CD14-positive monocyte (primary cell): ENCODE results near the gene TM2D1. TPM values are rescaled to one million over a fixed set of nuclear protein-coding genes. Genes with fewer than 3 reads are reported as not detected.

Source experiments
- DNase-seq, 3 donors: peaks; one replicate each; pipeline ENCODE4 v3.0.0-alpha.2; 2011 to 2022
- H2AFZ ChIP-seq: 2 replicates; pipeline ENCODE4 v1.6.0; 2012; ENCODE audit warnings: mild to moderate bottlenecking, low read depth, low read length, inconsistent platforms; ENCODE audit not compliant: insufficient read depth, poor library complexity, severe bottlenecking
- H3K27ac ChIP-seq, 2 donors: 1 replicate in 1 of 2; 2 replicates in 1 of 2; pipeline ENCODE4 v1.5.1; 2012 to 2013; ENCODE audit warnings: low read length in 2 of 2, control low read depth in 1 of 2, inconsistent platforms in 1 of 2, low read depth in 1 of 2, mild to moderate bottlenecking in 1 of 2
- H3K27me3 ChIP-seq, 2 donors: one replicate each; pipeline versions ENCODE4 v1.6.0 to v1.6.1; 2011 to 2013; ENCODE audit warnings: low read length in 2 of 2; ENCODE audit not compliant: control insufficient read depth in 2 of 2, insufficient read depth in 2 of 2
- H3K36me3 ChIP-seq, 2 donors: replicated peaks in 1 of 2; 1 replicate in 1 of 2; 2 replicates in 1 of 2; pipeline versions ENCODE4 v1.5.1 to v1.6.1; 2012 to 2013; ENCODE audit warnings: low read length in 2 of 2, control low read depth in 1 of 2, inconsistent platforms in 1 of 2, mild to moderate bottlenecking in 1 of 2; ENCODE audit not compliant: insufficient read depth in 2 of 2, control insufficient read depth in 1 of 2
- H3K4me1 ChIP-seq, 2 donors: 1 replicate in 1 of 2; 2 replicates in 1 of 2; pipeline versions ENCODE4 v1.5.1 to v1.6.1; 2012 to 2013; ENCODE audit warnings: low read length in 2 of 2, control low read depth in 1 of 2, inconsistent platforms in 1 of 2, mild to moderate bottlenecking in 1 of 2, moderate library complexity in 1 of 2; ENCODE audit not compliant: insufficient read depth in 2 of 2, control insufficient read depth in 1 of 2
- H3K4me2 ChIP-seq: replicated peaks from 2 replicates; pipeline ENCODE3; 2012; ENCODE audit warnings: low read length, moderate library complexity, mild to moderate bottlenecking; ENCODE audit not compliant: poor library complexity, severe bottlenecking; ENCODE audit errors: extremely low read depth
- H3K4me3 ChIP-seq, 3 experiments: fragments of 200-600 bp in 1 of 3; sonication (generic) in 1 of 3; replicated peaks in 1 of 3; 1 replicate in 2 of 3; 2 replicates in 1 of 3; pipeline ENCODE4 v1.5.1; 2011 to 2013; ENCODE audit warnings: low read length in 3 of 3, mild to moderate bottlenecking in 3 of 3, control low read depth in 2 of 3, low read depth in 2 of 3, inconsistent platforms in 1 of 3, moderate library complexity in 1 of 3
- H3K79me2 ChIP-seq: 2 replicates; pipeline ENCODE4 v1.6.0; 2012; ENCODE audit warnings: mild to moderate bottlenecking, control low read depth, inconsistent platforms, low read length, moderate library complexity; ENCODE audit not compliant: insufficient read depth
- H3K9ac ChIP-seq: 2 replicates; pipeline ENCODE4 v1.6.0; 2017; ENCODE audit warnings: low read length, mild to moderate bottlenecking; ENCODE audit not compliant: insufficient read depth, poor library complexity, severe bottlenecking
- H3K9me3 ChIP-seq, 2 donors: replicated peaks in 1 of 2; 1 replicate in 1 of 2; 2 replicates in 1 of 2; pipeline versions ENCODE4 v1.5.1 to v1.6.1; 2012 to 2013; ENCODE audit warnings: low read length in 2 of 2, control low read depth in 1 of 2; ENCODE audit not compliant: control insufficient read depth in 1 of 2, insufficient read depth in 1 of 2
- H4K20me1 ChIP-seq: 2 replicates; pipeline ENCODE4 v1.6.0; 2012; ENCODE audit warnings: mild to moderate bottlenecking, low read length, control low read depth, moderate library complexity; ENCODE audit not compliant: insufficient read depth
- H3K27ac Mint-ChIP-seq, 7 donors: one replicate each; pipeline ENCODE4 v1.8.0; 2020; ENCODE audit warnings: mild to moderate bottlenecking in 7 of 7, mixed read lengths in 7 of 7, moderate library complexity in 6 of 7, inconsistent platforms in 2 of 7
- H3K27me3 Mint-ChIP-seq, 3 donors: one replicate each; pipeline ENCODE4 v1.8.0; 2021 to 2022; ENCODE audit warnings: low read depth in 3 of 3, mild to moderate bottlenecking in 3 of 3, mixed read lengths in 3 of 3, moderate library complexity in 3 of 3, inconsistent platforms in 1 of 3
- H3K36me3 Mint-ChIP-seq, 2 donors: one replicate each; pipeline ENCODE4 v1.8.0; 2020; ENCODE audit warnings: mixed read lengths in 2 of 2, inconsistent platforms in 1 of 2, mild to moderate bottlenecking in 1 of 2
- H3K4me1 Mint-ChIP-seq: one replicate; pipeline ENCODE4 v1.8.0; 2020; ENCODE audit warnings: mild to moderate bottlenecking, mixed read lengths
- H3K4me3 Mint-ChIP-seq, 2 donors: one replicate each; pipeline ENCODE4 v1.8.0; 2020; ENCODE audit warnings: mild to moderate bottlenecking in 2 of 2, mixed read lengths in 2 of 2, moderate library complexity in 1 of 2
- H3K9me3 Mint-ChIP-seq, 7 donors: one replicate each; pipeline ENCODE4 v1.8.0; 2020 to 2022; ENCODE audit warnings: mixed read lengths in 7 of 7, mild to moderate bottlenecking in 6 of 7, moderate library complexity in 6 of 7, inconsistent platforms in 2 of 7
- CTCF ChIP-seq: fragments of 200-600 bp; IDR thresholded peaks from one replicate; pipeline ENCODE4 v1.8.0; 2022; ENCODE audit warnings: antibody characterized with exemption, mild to moderate bottlenecking
- WGBS: methylation state at CpG from one replicate; pipeline ENCODE4 v1.1.5; 2013; ENCODE audit warnings: missing lambda C conversion rate; ENCODE audit not compliant: insufficient coverage; 5-methylcytosine and 5-hydroxymethylcytosine counted together
- intact Hi-C, 2 donors: fragments of 100-400 bp; cut with micrococcal nuclease; formaldehyde crosslinking; loops; one replicate each; pipeline versions ENCODE4 v1.15.0 to v1.15.1; 2023
- polyA plus RNA-seq, 3 donors: library from polyadenylated mRNA; depleted of rRNA in 1 of 3; unstranded in 2 of 3; stranded (reverse) in 1 of 3; fragments of 300-500 nt in 2 of 3; fragments of >200 nt in 1 of 3; fragmentation: Illumina TruSeq in 2 of 3; gene quantifications; 1 replicate in 2 of 3; 2 replicates in 1 of 3; pipeline ENCODE4 v1.2.3, GENCODE V29; 2012 to 2021

The TM2D1 gene
- polyA plus RNA-seq, 3 donors, result 32.6 to 46.6 (median 41.8) TPM

- Histone ChIP-seq H3K36me3 (no peaks in the 10 kb centered on the region), H3K4me2 (no peak overlapping the region), H3K4me3 (no peak overlapping the region), H3K27me3 (no peaks in the 10 kb centered on the region), H2AFZ (no peak overlapping the region), H3K27ac (no peak overlapping the region), H3K9ac (no peak overlapping the region), H3K79me2 (no peaks in the 10 kb centered on the region), H4K20me1 (no peaks in the 10 kb centered on the region), H3K4me1 (peaks cover 0 to 5% of the 10 kb centered on the region in 2 donors), H3K9me3 (no peaks in the 10 kb centered on the region)
- H3K4me1 Mint-ChIP-seq, result peaks cover 22% of the 10 kb centered on the region
- peaks cover 0 to 2% (median 1%) of the 10 kb centered on the region in 3 donors for H3K27me3 Mint-ChIP-seq
- DNase-seq, result no peak
- TF ChIP-seq CTCF, result no peak
- no peak overlapping the region for H3K27ac Mint-ChIP-seq
- peaks cover 0 to 10% (median 3%) of the 10 kb centered on the region in 7 donors for H3K9me3 Mint-ChIP-seq
- no CpG with 5 or more reads among the region's 2 CpGs for WGBS
- no peak overlapping the region for H3K4me3 Mint-ChIP-seq
- intact Hi-C loops, result no loop called here
- no peaks in the 10 kb centered on the region for H3K36me3 Mint-ChIP-seq
Measured at GRCh38 chr1:61659061-61659460, 65.9 kb downstream of the TM2D1 start.

- no peak overlapping the region for H3K4me2 ChIP-seq
- WGBS, result no CpG with 5 or more reads among the region's 3 CpGs
- H3K27me3 ChIP-seq, result no peaks in the 10 kb centered on the region
- H3K36me3 Mint-ChIP-seq, result no peaks in the 10 kb centered on the region
- no peak overlapping the region for H3K4me3 ChIP-seq
- H3K4me1 ChIP-seq, result peaks cover 0 to 5% of the 10 kb centered on the region in 2 donors
- H3K9me3 ChIP-seq, result no peaks in the 10 kb centered on the region
- H3K9me3 Mint-ChIP-seq, result peaks cover 0 to 10% (median 2%) of the 10 kb centered on the region in 7 donors
- H3K36me3 ChIP-seq, result no peaks in the 10 kb centered on the region
- intact Hi-C loops, result no loop called here
- no peak overlapping the region for H2AFZ ChIP-seq
- H3K27ac ChIP-seq, result no peak overlapping the region
- peaks cover 0 to 1% (median 0%) of the 10 kb centered on the region in 3 donors for H3K27me3 Mint-ChIP-seq
- H3K4me1 Mint-ChIP-seq, result peaks cover 21% of the 10 kb centered on the region
- H3K9ac ChIP-seq, result no peak overlapping the region
- H3K79me2 ChIP-seq, result no peaks in the 10 kb centered on the region
- no peaks in the 10 kb centered on the region for H4K20me1 ChIP-seq
- no peak for DNase-seq
- H3K27ac Mint-ChIP-seq, result peak overlapping the region in 1 of 7 donors; percentile 57
- H3K4me3 Mint-ChIP-seq, result no peak overlapping the region
- no peak for TF ChIP-seq CTCF
Measured at GRCh38 chr1:61655453-61655852, 69.5 kb downstream of the TM2D1 start.
